HepG2 (cell line): Measurements from ENCODE around the gene DENND10.

Experiments used
- NCOA1 ChIP-seq: sonication (generic); formaldehyde crosslinking; IDR thresholded peaks from 2 replicates; pipeline ENCODE4 v1.9.0; 2021; ENCODE audit warnings: missing genetic modification reagents
- U2AF2 ChIP-seq: fragments of 200-400 bp; formaldehyde crosslinking; IDR thresholded peaks from 2 replicates; pipeline ENCODE4 v1.6.1; 2017; ENCODE audit warnings: low read depth, mild to moderate bottlenecking, low read length
- ZBTB7A ChIP-seq: sonication (generic); formaldehyde crosslinking; IDR thresholded peaks from 2 replicates; pipeline ENCODE4 v1.8.0; 2022; ENCODE audit warnings: mild to moderate bottlenecking, missing genetic modification reagents
- ZNF253 ChIP-seq: sonication (generic); formaldehyde crosslinking; IDR thresholded peaks from 2 replicates; pipeline ENCODE4 v1.8.0; 2022; ENCODE audit warnings: mild to moderate bottlenecking, missing genetic modification reagents, borderline replicate concordance
- ZNF281 ChIP-seq: sonication (generic); formaldehyde crosslinking; IDR thresholded peaks from 2 replicates; pipeline ENCODE4 v1.4.0; 2020; ENCODE audit warnings: missing genetic modification reagents, borderline replicate concordance
- TF ChIP-seq, protein P1 (sequence below): sonication (generic); formaldehyde crosslinking; IDR thresholded peaks from 2 replicates; pipeline ENCODE4 v1.5.0; 2020; ENCODE audit warnings: mild to moderate bottlenecking, missing genetic modification reagents
- TF ChIP-seq, protein P2 (sequence below): IDR thresholded peaks from 2 replicates; pipeline ENCODE4 v1.6.1; 2016; ENCODE audit warnings: missing biosample characterization, missing genetic modification reagents, low read depth

GRCh38 chr10:119153661-119154060, 49.7 kb downstream of the DENND10 start:
- TF ChIP-seq, protein P1, sequence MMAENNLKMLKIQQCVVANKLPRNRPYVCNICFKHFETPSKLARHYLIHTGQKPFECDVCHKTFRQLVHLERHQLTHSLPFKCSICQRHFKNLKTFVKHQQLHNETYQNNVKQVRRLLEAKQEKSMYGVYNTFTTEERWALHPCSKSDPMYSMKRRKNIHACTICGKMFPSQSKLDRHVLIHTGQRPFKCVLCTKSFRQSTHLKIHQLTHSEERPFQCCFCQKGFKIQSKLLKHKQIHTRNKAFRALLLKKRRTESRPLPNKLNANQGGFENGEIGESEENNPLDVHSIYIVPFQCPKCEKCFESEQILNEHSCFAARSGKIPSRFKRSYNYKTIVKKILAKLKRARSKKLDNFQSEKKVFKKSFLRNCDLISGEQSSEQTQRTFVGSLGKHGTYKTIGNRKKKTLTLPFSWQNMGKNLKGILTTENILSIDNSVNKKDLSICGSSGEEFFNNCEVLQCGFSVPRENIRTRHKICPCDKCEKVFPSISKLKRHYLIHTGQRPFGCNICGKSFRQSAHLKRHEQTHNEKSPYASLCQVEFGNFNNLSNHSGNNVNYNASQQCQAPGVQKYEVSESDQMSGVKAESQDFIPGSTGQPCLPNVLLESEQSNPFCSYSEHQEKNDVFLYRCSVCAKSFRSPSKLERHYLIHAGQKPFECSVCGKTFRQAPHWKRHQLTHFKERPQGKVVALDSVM (CRISPR knock-in tag), result no peak
- TF ChIP-seq U2AF2 (no peak), ZNF253 (CRISPR knock-in tag) (no peak), ZBTB7A (CRISPR knock-in tag) (no peak), ZNF281 (no peak), NCOA1 (CRISPR knock-in tag) (no peak)
- TF ChIP-seq, protein P2, sequence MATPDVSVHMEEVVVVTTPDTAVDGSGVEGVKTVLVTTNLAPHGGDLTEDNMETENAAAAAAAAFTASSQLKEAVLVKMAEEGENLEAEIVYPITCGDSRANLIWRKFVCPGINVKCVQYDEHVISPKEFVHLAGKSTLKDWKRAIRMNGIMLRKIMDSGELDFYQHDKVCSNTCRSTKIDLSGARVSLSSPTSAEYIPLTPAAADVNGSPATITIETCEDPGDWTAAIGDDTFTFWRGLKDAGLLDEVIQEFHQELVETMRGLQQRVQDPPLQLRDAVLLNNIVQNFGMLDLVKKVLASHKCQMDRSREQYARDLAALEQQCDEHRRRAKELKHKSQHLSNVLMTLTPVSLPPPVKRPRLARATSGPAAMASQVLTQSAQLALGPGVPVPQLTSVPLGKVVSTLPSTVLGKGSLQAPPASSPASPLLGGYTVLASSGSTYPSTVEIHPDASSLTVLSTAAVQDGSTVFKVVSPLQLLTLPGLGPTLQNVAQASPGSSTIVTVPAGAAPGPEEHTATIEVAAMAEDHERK (CRISPR knock-in tag), result no peak
